NCI-H774 (cell line): Measurements from ENCODE around the gene CEP112.
"Not testable (repeated sequence)": the region's sequence is repeated elsewhere in the genome, so short reads cannot be mapped to it uniquely, and the experiment has no call there.

Source experiments
- DNase-seq: peaks from one replicate; lab custom pipeline; 2025; lab: John Stamatoyannopoulos, UW

Gene CEP112

GRCh38 chr17:66210208-66210574 lies 18.3 kb upstream of the CEP112 start:
- no peak for DNase-seq

GRCh38 chr17:66207936-66208335 lies 16.0 kb upstream of the CEP112 start:
- DNase-seq: no peak

- DNase-seq: no peak
Measured at GRCh38 chr17:66203274-66204015, 11.5 kb upstream of the CEP112 start.

GRCh38 chr17:66200685-66201092 lies 8.8 kb upstream of the CEP112 start:
- peak; percentile 82 for DNase-seq

GRCh38 chr17:66198242-66198641 lies 6.3 kb upstream of the CEP112 start:
- no peak for DNase-seq

- no peak for DNase-seq
Measured at GRCh38 chr17:66192378-66192687, 400 bp upstream of the CEP112 start.

- no peak for DNase-seq
Measured at GRCh38 chr17:66190738-66191592, 968 bp downstream of the CEP112 start.

GRCh38 chr17:66187718-66188117 lies 4.2 kb downstream of the CEP112 start:
- no peak for DNase-seq

- DNase-seq: no peak
Measured at GRCh38 chr17:66185862-66186261, 6.1 kb downstream of the CEP112 start.

- DNase-seq: no peak
Measured at GRCh38 chr17:66184392-66184791, 7.5 kb downstream of the CEP112 start.

- DNase-seq: no peak
Measured at GRCh38 chr17:66183529-66183928, 8.4 kb downstream of the CEP112 start.

GRCh38 chr17:66178642-66179041 lies 13.3 kb downstream of the CEP112 start:
- no peak for DNase-seq

- DNase-seq: peak; percentile 98
Measured at GRCh38 chr17:66177048-66177447, 14.9 kb downstream of the CEP112 start.

- DNase-seq: peak; percentile 42
Measured at GRCh38 chr17:66175892-66176291, 16.0 kb downstream of the CEP112 start.

- no peak for DNase-seq
Measured at GRCh38 chr17:66172691-66173223, 19.2 kb downstream of the CEP112 start.

- DNase-seq: no peak
Measured at GRCh38 chr17:66172144-66172543, 19.8 kb downstream of the CEP112 start.

GRCh38 chr17:66171692-66172091 lies 20.2 kb downstream of the CEP112 start:
- no peak for DNase-seq

GRCh38 chr17:66171172-66171571 lies 20.8 kb downstream of the CEP112 start:
- DNase-seq: no peak

- no peak for DNase-seq
Measured at GRCh38 chr17:66169839-66170238, 22.1 kb downstream of the CEP112 start.

- no peak for DNase-seq
Measured at GRCh38 chr17:66167189-66167815, 24.6 kb downstream of the CEP112 start.

GRCh38 chr17:66165537-66166123 lies 26.3 kb downstream of the CEP112 start:
- DNase-seq: peak; percentile 69

GRCh38 chr17:66155055-66155454 lies 36.9 kb downstream of the CEP112 start:
- DNase-seq: not testable (repeated sequence)
